ENCODE data around the gene CHD8. TPM values are rescaled to one million over a fixed set of nuclear protein-coding genes. Genes with fewer than 3 reads are reported as not detected.

CHD8 gene
- total and polyA plus RNA-seq, 2 of the 13 experiments (the other 11 are each of a cell fraction or from before 2014, with no cell fraction given) = 35.1 to 79.6 TPM

DNA sequence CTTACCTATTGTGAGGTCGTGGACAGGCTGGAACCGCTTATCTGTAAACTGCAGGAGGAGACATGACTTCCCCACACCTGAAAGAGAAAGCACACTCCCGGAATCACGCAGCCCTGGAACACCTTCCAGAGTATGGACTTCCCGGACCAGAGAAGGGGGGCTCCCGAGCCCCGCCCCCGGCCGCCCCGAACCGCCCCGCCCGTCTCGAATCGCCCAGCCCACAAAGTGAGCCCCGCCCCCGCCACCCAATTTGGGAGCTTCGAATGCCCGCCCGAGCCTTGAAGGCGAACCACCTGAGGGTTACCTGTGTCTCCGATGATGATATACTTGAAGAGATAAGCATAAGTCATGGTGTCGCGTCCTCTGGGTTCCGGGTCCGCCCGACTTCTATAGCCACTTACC, 20.6 kb upstream of the CHD8 start (continued):
- no peak for TF ChIP-seq ZBTB14 (CRISPR knock-in tag; IDR thresholded peaks at IDR 0.05)
- TF ChIP-seq HNRNPH1 (optimal IDR thresholded peaks at IDR 0.05; ENCODE audit: low read depth, low read length) = no peak
- peak; percentile 24; the same call in 1 of the 2 replicates for TF ChIP-seq ZNF709 (CRISPR knock-in tag; IDR thresholded peaks at IDR 0.05)
- TF ChIP-seq ZNF780A (CRISPR knock-in tag; IDR thresholded peaks at IDR 0.05) = no peak
- 0 out of 2 replicates have a peak, but pooled peaks have one; percentile 59 for TF ChIP-seq ZNF816 (CRISPR knock-in tag; IDR thresholded peaks at IDR 0.05; ENCODE audit: borderline replicate concordance)
- TF ChIP-seq E2F2 (CRISPR knock-in tag; IDR thresholded peaks at IDR 0.05; ENCODE audit: borderline replicate concordance) = no peak
- no peak for TF ChIP-seq SAFB2 (CRISPR knock-in tag; IDR thresholded peaks at IDR 0.05; ENCODE audit: borderline replicate concordance, low read depth)
- TF ChIP-seq RFX1 (IDR thresholded peaks at IDR 0.05) = no peak
- no peak for TF ChIP-seq ZNF792 (CRISPR knock-in tag; IDR thresholded peaks at IDR 0.05)
- no peak; the same call in 1 of the 2 replicates for TF ChIP-seq YEATS4 (CRISPR knock-in tag; IDR thresholded peaks at IDR 0.05; ENCODE audit: borderline replicate concordance)
- TF ChIP-seq KDM1A (CRISPR knock-in tag; IDR thresholded peaks at IDR 0.05) = no peak
- TF ChIP-seq ZBTB40 (IDR thresholded peaks at IDR 0.05) = no peak
- TF ChIP-seq ZBTB40 (CRISPR knock-in tag; IDR thresholded peaks at IDR 0.05) = no peak
- peak; percentile 53; the same call in 1 of the 2 replicates for TF ChIP-seq ARID5B (CRISPR knock-in tag; IDR thresholded peaks at IDR 0.05)
- 0 out of 2 replicates have a peak, but pooled peaks have one; percentile 25 for TF ChIP-seq MED1 (CRISPR knock-in tag; IDR thresholded peaks at IDR 0.05)
